Upper lobe of left lung (tissue), 6 donors: Measurements from ENCODE around the gene KRT80. TPM values are rescaled to one million over a fixed set of nuclear protein-coding genes. Genes with fewer than 3 reads are reported as not detected.
A peak's percentile ranks its signal among the peaks of the same experiment; 100 is the strongest.

ENCODE experiments used
- ATAC-seq, 2 donors: fragments of 200-7000 bp; cut with Tn5 transposase; one replicate each; pipeline ENCODE4 v1.9.1; 2022; ENCODE audit warnings: mild to moderate bottlenecking in 2 of 2, moderate library complexity in 2 of 2; ENCODE audit not compliant: low FRiP score in 2 of 2
- DNase-seq, 2 donors: peaks; one replicate each; pipeline ENCODE4 v3.0.0-alpha.2; 2019 to 2020
- H3K27ac ChIP-seq, 4 donors: fragments of 200-600 bp; sonication (generic); one replicate each; pipeline ENCODE4 v1.5.1; 2016 to 2019
- H3K27me3 ChIP-seq, 4 donors: fragments of 200-600 bp; sonication (generic); one replicate each; pipeline ENCODE4 v1.5.1; 2017 to 2019
- H3K36me3 ChIP-seq, 4 donors: fragments of 200-600 bp; sonication (generic); one replicate each; pipeline ENCODE4 v1.5.1; 2016 to 2019
- H3K4me1 ChIP-seq, 4 donors: fragments of 200-600 bp; sonication (generic); one replicate each; pipeline ENCODE4 v1.5.1; 2018 to 2019
- H3K4me3 ChIP-seq, 4 donors: fragments of 200-600 bp; sonication (generic); one replicate each; pipeline ENCODE4 v1.5.1; 2017 to 2019; ENCODE audit warnings: mild to moderate bottlenecking in 2 of 4, moderate library complexity in 1 of 4
- H3K9me3 ChIP-seq, 4 donors: fragments of 200-600 bp; sonication (generic); one replicate each; pipeline ENCODE4 v1.5.1; 2018 to 2019
- CTCF ChIP-seq, 6 experiments: fragments of 450-650 bp in 4 of 6; fragments of 200-600 bp in 2 of 6; sonication (generic) in 2 of 6; IDR thresholded peaks; one replicate each; pipeline ENCODE4 v1.5.1; 2016 to 2019; ENCODE audit warnings: antibody characterized with exemption in 6 of 6
- EP300 ChIP-seq, 4 donors: sonication (generic); formaldehyde crosslinking; IDR thresholded peaks; one replicate each; pipeline ENCODE4 v1.5.1; 2017; ENCODE audit warnings: antibody characterized with exemption in 4 of 4, control low read depth in 2 of 4
- POLR2A ChIP-seq, 4 donors: fragments of 450-650 bp; IDR thresholded peaks; one replicate each; pipeline ENCODE4 v1.5.1; 2016 to 2017; ENCODE audit warnings: antibody characterized with exemption in 4 of 4, mild to moderate bottlenecking in 2 of 4
- POLR2AphosphoS5 ChIP-seq, 2 donors: sonication (generic); formaldehyde crosslinking; IDR thresholded peaks; one replicate each; pipeline ENCODE4 v1.5.1; 2017; ENCODE audit warnings: antibody characterized with exemption in 2 of 2
- WGBS, 2 donors: methylation state at CpG; one replicate each; pipeline ENCODE4 v1.1.5; 2017 to 2018; 5-methylcytosine and 5-hydroxymethylcytosine counted together
- total RNA-seq, 6 donors: library from RNA; depleted of rRNA in 4 of 6; stranded (reverse); fragments of >200 nt in 4 of 6; gene quantifications; one replicate each; pipeline versions ENCODE4 v1.1.0 to v1.2.1, GENCODE V29; 2016 to 2021
- donor health status: DM: no; HTN: no; CAD: no; lungs with moderate emphysema.
- donor health status: DM: no; HTN: yes; CAD: no; lungs with severe emphysema.

The KRT80 gene
- total RNA-seq, 6 donors from 2014 or later: 2.1 to 15.2 (median 6.6) TPM

GRCh38 chr12:52205612-52206303 lies 13.9 kb upstream of the KRT80 start:
- no peak for DNase-seq
- H3K4me3 ChIP-seq: no peak overlapping the region
- WGBS, 2 donors: 90 to 96% methylated on average over 4 of the region's 4 CpGs
- no peaks in the 10 kb centered on the region for H3K27me3 ChIP-seq
- peaks cover 23 to 38% (median 26%) of the 10 kb centered on the region in 4 donors for H3K4me1 ChIP-seq
- no peaks in the 10 kb centered on the region for H3K9me3 ChIP-seq
- no peak for ATAC-seq
- H3K36me3 ChIP-seq: no peaks in the 10 kb centered on the region
- TF ChIP-seq CTCF (IDR thresholded peaks at IDR 0.05): no peak
- H3K27ac ChIP-seq: no peak overlapping the region

GRCh38 chr12:52204931-52205505 lies 13.2 kb upstream of the KRT80 start:
- Histone ChIP-seq H3K4me1 (peaks cover 21 to 41% (median 26%) of the 10 kb centered on the region in 4 donors), H3K36me3 (no peaks in the 10 kb centered on the region), H3K9me3 (no peaks in the 10 kb centered on the region), H3K4me3 (no peak overlapping the region), H3K27ac (no peak overlapping the region), H3K27me3 (no peaks in the 10 kb centered on the region)
- TF ChIP-seq POLR2A (IDR thresholded peaks at IDR 0.05) (no peak), POLR2AphosphoS5 (IDR thresholded peaks at IDR 0.05) (no peak), EP300 (IDR thresholded peaks at IDR 0.05) (no peak), CTCF (IDR thresholded peaks at IDR 0.05) (no peak)
- DNase-seq (no peak), ATAC-seq (no peak)
- WGBS, 2 donors: 80 to 93% methylated on average over 4 to 7 of the region's 7 CpGs

GRCh38 chr12:52204095-52204930 lies 12.5 kb upstream of the KRT80 start:
- DNase-seq (no peak), ATAC-seq (no peak)
- Histone ChIP-seq H3K27me3 (no peaks in the 10 kb centered on the region), H3K9me3 (no peaks in the 10 kb centered on the region), H3K36me3 (no peaks in the 10 kb centered on the region), H3K4me3 (no peak overlapping the region), H3K4me1 (peaks cover 23 to 48% (median 31%) of the 10 kb centered on the region in 4 donors), H3K27ac (peak overlapping the region in 1 of 4 donors; percentile 73)
- TF ChIP-seq POLR2AphosphoS5 (IDR thresholded peaks at IDR 0.05): no peak
- TF ChIP-seq EP300 (IDR thresholded peaks at IDR 0.05): no peak
- TF ChIP-seq POLR2A (IDR thresholded peaks at IDR 0.05): no peak
- no peak for TF ChIP-seq CTCF (IDR thresholded peaks at IDR 0.05)
- 89 to 90% methylated on average over 17 to 18 of the region's 18 CpGs for WGBS, 2 donors

GRCh38 chr12:52203079-52203921 lies 11.5 kb upstream of the KRT80 start:
- Histone ChIP-seq H3K27ac (peak overlapping the region; percentile 15 to 73 (median 66)), H3K4me3 (no peak overlapping the region), H3K36me3 (no peaks in the 10 kb centered on the region), H3K9me3 (no peaks in the 10 kb centered on the region), H3K27me3 (no peaks in the 10 kb centered on the region), H3K4me1 (peaks cover 33 to 57% (median 42%) of the 10 kb centered on the region in 4 donors)
- ATAC-seq: peak; percentile 61 to 71
- 43 to 45% methylated on average over 6 to 14 of the region's 19 CpGs for WGBS, 2 donors
- DNase-seq: peak in 1 of 2 donors; percentile 71
- TF ChIP-seq POLR2AphosphoS5 (IDR thresholded peaks at IDR 0.05): peak; percentile 68 to 74
- TF ChIP-seq EP300 (IDR thresholded peaks at IDR 0.05): peak in 1 of 4 donors; percentile 80
- no peak for TF ChIP-seq CTCF (IDR thresholded peaks at IDR 0.05)
- TF ChIP-seq POLR2A (IDR thresholded peaks at IDR 0.05): no peak
